ENCODE results near the gene MPEG1. TPM values are rescaled to one million over a fixed set of nuclear protein-coding genes. Genes with fewer than 3 reads are reported as not detected.

Gene MPEG1
- total and polyA plus RNA-seq, 2 donors (not counting 1 experiment from before 2014, with no cell fraction given), result not detected

DNA sequence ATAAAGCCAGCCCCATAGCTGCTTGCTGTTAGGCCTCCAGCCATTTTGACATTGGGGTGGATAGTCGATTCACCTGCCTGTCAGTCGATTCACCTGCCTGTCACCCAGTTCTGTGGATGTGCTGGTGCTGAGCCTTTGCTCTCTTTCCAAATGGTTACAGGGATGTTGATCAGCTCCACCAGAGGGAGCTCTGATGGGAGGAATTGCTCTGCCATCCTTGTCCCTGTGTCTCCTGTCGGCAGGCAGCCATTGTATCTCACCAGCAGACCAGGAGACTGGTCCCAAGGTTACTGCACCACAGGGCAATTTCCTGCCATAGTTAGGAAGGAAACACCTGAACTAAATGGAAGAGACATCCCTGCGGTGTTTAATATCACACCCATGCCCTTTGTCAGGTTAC is 6.1 kb downstream of the MPEG1 start:
- Histone ChIP-seq H2AFZ (ENCODE audit: low read length) (no peak overlapping the region), H4K20me1 (ENCODE audit: control insufficient read depth, extremely low read depth, insufficient read depth, low read length) (no peaks in the 10 kb centered on the region), H3K9me3 (ENCODE audit: control insufficient read depth, insufficient read depth, low read depth, low read length) (no peaks in the 10 kb centered on the region), H3K79me2 (ENCODE audit: control insufficient read depth, insufficient read depth, low read length) (no peaks in the 10 kb centered on the region), H3K27ac (ENCODE audit: insufficient read depth, low read length) (no peak overlapping the region), H3K4me1 (ENCODE audit: control insufficient read depth, extremely low read depth, insufficient read depth, low read length) (peaks cover 9% of the 10 kb centered on the region), H3K4me3 (replicated peaks in 1 of 4; ENCODE audit: control extremely low read depth in 1 of 4, insufficient read depth in 1 of 4, low read depth in 3 of 4, low read length in 4 of 4) (no peak overlapping the region), H3K4me2 (ENCODE audit: extremely low read depth, insufficient read depth, low read length) (no peak overlapping the region), H3K9ac (ENCODE audit: insufficient read depth, low read length) (no peak overlapping the region), H3K36me3 (ENCODE audit: control insufficient read depth, insufficient read depth, low read length) (no peaks in the 10 kb centered on the region), H3K27me3 (ENCODE audit: control insufficient read depth, insufficient read depth, low read length) (peaks cover 2% of the 10 kb centered on the region)
- DNase-seq (ENCODE audit: low read depth in 2 of 2), result peak in 1 of 2 donors; percentile 38
- TF ChIP-seq, protein P1, sequence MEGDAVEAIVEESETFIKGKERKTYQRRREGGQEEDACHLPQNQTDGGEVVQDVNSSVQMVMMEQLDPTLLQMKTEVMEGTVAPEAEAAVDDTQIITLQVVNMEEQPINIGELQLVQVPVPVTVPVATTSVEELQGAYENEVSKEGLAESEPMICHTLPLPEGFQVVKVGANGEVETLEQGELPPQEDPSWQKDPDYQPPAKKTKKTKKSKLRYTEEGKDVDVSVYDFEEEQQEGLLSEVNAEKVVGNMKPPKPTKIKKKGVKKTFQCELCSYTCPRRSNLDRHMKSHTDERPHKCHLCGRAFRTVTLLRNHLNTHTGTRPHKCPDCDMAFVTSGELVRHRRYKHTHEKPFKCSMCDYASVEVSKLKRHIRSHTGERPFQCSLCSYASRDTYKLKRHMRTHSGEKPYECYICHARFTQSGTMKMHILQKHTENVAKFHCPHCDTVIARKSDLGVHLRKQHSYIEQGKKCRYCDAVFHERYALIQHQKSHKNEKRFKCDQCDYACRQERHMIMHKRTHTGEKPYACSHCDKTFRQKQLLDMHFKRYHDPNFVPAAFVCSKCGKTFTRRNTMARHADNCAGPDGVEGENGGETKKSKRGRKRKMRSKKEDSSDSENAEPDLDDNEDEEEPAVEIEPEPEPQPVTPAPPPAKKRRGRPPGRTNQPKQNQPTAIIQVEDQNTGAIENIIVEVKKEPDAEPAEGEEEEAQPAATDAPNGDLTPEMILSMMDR (conservative IDR thresholded peaks at IDR 0.05 in 1 of 2, IDR thresholded peaks at IDR 0.05 in 1 of 2; ENCODE audit: low read depth in 1 of 2, low read length in 2 of 2), result peak; percentile 59 to 66
- no peak for TF ChIP-seq EZH2 (IDR thresholded peaks at IDR 0.05; ENCODE audit: low read length, missing control alignments)

DNA sequence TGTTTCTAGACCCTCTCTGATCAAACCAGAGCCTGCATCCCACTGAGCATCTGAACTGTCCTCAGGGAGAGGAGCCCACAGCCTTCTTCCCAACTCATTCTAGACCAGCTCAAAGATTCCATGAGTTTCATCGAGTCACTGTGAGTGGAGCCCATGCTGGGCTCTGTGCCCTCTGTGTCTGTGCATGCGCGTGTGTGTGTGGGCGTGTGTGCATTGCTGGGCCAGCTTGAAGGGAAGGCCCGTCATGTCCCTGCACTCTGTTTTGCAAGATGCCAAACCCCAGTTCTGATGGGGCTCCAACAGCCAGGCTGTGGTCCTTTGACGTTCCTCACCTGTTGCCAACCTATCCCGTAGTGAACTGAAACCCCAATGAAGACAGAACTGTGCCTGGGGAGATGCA is 7.1 kb downstream of the MPEG1 start:
- no peaks in the 10 kb centered on the region for H3K36me3 ChIP-seq (ENCODE audit: control insufficient read depth, insufficient read depth, low read length)
- no peak overlapping the region for H3K27ac ChIP-seq (ENCODE audit: insufficient read depth, low read length)
- DNase-seq (ENCODE audit: low read depth in 2 of 2), result no peak
- H3K4me3 ChIP-seq (replicated peaks in 1 of 4; ENCODE audit: control extremely low read depth in 1 of 4, insufficient read depth in 1 of 4, low read depth in 3 of 4, low read length in 4 of 4), result no peak overlapping the region
- no peaks in the 10 kb centered on the region for H3K9me3 ChIP-seq (ENCODE audit: control insufficient read depth, insufficient read depth, low read depth, low read length)
- H3K4me1 ChIP-seq (ENCODE audit: control insufficient read depth, extremely low read depth, insufficient read depth, low read length), result peaks cover 9% of the 10 kb centered on the region
- H3K27me3 ChIP-seq (ENCODE audit: control insufficient read depth, insufficient read depth, low read length), result peaks cover 2% of the 10 kb centered on the region
- no peak overlapping the region for H3K9ac ChIP-seq (ENCODE audit: insufficient read depth, low read length)
- no peaks in the 10 kb centered on the region for H4K20me1 ChIP-seq (ENCODE audit: control insufficient read depth, extremely low read depth, insufficient read depth, low read length)
- H3K79me2 ChIP-seq (ENCODE audit: control insufficient read depth, insufficient read depth, low read length), result no peaks in the 10 kb centered on the region
- no peak for TF ChIP-seq EZH2 (IDR thresholded peaks at IDR 0.05; ENCODE audit: low read length, missing control alignments)
- TF ChIP-seq, protein P1 (conservative IDR thresholded peaks at IDR 0.05 in 1 of 2, IDR thresholded peaks at IDR 0.05 in 1 of 2; ENCODE audit: low read depth in 1 of 2, low read length in 2 of 2), result no peak
- H2AFZ ChIP-seq (ENCODE audit: low read length), result no peak overlapping the region
- no peak overlapping the region for H3K4me2 ChIP-seq (ENCODE audit: extremely low read depth, insufficient read depth, low read length)

DNA sequence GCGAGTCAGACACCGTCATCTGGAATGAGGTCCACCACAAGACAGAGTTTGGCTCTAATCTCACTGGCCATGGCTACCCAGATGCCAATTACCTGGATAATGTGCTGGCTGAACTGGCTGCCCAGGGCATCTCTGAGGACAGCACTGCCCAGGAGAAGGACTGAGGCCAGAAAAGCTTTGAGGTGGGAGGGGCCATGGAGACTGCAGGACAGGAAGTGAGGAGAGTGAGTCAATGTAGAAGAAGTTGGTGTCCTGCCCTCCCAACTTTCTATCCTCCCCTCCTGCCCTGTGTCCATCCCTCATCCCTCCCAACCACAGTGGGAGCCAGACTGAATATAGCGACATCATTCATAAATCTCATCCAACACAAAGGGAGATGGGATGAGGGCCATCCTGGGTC is 8.0 kb downstream of the MPEG1 start:
- H3K4me1 ChIP-seq (ENCODE audit: control insufficient read depth, extremely low read depth, insufficient read depth, low read length), result peaks cover 9% of the 10 kb centered on the region
- H3K27me3 ChIP-seq (ENCODE audit: control insufficient read depth, insufficient read depth, low read length), result no peaks in the 10 kb centered on the region
- no peaks in the 10 kb centered on the region for H3K9me3 ChIP-seq (ENCODE audit: control insufficient read depth, insufficient read depth, low read depth, low read length)
- H3K4me3 ChIP-seq (replicated peaks in 1 of 4; ENCODE audit: control extremely low read depth in 1 of 4, insufficient read depth in 1 of 4, low read depth in 3 of 4, low read length in 4 of 4), result no peak overlapping the region
- H3K36me3 ChIP-seq (ENCODE audit: control insufficient read depth, insufficient read depth, low read length), result no peaks in the 10 kb centered on the region
- no peak overlapping the region for H3K27ac ChIP-seq (ENCODE audit: insufficient read depth, low read length)
- no peaks in the 10 kb centered on the region for H4K20me1 ChIP-seq (ENCODE audit: control insufficient read depth, extremely low read depth, insufficient read depth, low read length)
- H3K9ac ChIP-seq (ENCODE audit: insufficient read depth, low read length), result no peak overlapping the region
- DNase-seq (ENCODE audit: low read depth in 2 of 2), result peak in 1 of 2 donors; percentile 7
- TF ChIP-seq, protein P1 (conservative IDR thresholded peaks at IDR 0.05 in 1 of 2, IDR thresholded peaks at IDR 0.05 in 1 of 2; ENCODE audit: low read depth in 1 of 2, low read length in 2 of 2), result no peak
- TF ChIP-seq EZH2 (IDR thresholded peaks at IDR 0.05; ENCODE audit: low read length, missing control alignments), result no peak
- no peak overlapping the region for H3K4me2 ChIP-seq (ENCODE audit: extremely low read depth, insufficient read depth, low read length)
- no peak overlapping the region for H2AFZ ChIP-seq (ENCODE audit: low read length)
- H3K79me2 ChIP-seq (ENCODE audit: control insufficient read depth, insufficient read depth, low read length), result no peaks in the 10 kb centered on the region

All from fibroblast of lung (primary cell).